Vagina (tissue), 2 donors: ENCODE data around the gene PLEKHA3.

Experiments used
- CTCF ChIP-seq, 3 experiments: fragments of 450-650 bp in 2 of 3; fragments of 200-600 bp in 1 of 3; sonication (generic) in 1 of 3; IDR thresholded peaks; one replicate each; pipeline ENCODE4 v1.5.1; 2017 to 2019; ENCODE audit warnings: antibody characterized with exemption in 3 of 3, mild to moderate bottlenecking in 2 of 3, moderate library complexity in 2 of 3
- POLR2AphosphoS5 ChIP-seq, 2 donors: sonication (generic); formaldehyde crosslinking; IDR thresholded peaks; one replicate each; pipeline ENCODE4 v1.9.0; 2017; ENCODE audit warnings: antibody characterized with exemption in 2 of 2, mild to moderate bottlenecking in 2 of 2, low read depth in 1 of 2; ENCODE audit not compliant: insufficient read depth in 1 of 2

GRCh38 chr2:178455947-178456346 lies 24.3 kb upstream of the PLEKHA3 start:
- TF ChIP-seq CTCF (IDR thresholded peaks at IDR 0.05), result no peak
- no peak for TF ChIP-seq POLR2AphosphoS5 (IDR thresholded peaks at IDR 0.05; ENCODE audit: insufficient read depth in 1 of 2, low read depth in 1 of 2)
